BLaER1 (cell line): ENCODE measurements around the gene TRIM24.
"Not testable (repeated sequence)": the region's sequence is repeated elsewhere in the genome, so short reads cannot be mapped to it uniquely, and the experiment has no call there.

ENCODE experiments used
- H3K27ac ChIP-seq: shearing (Covaris generic); formaldehyde crosslinking; 2 replicates; pipeline ENCODE4 v1.8.1; 2022
- H3K27me3 ChIP-seq: shearing (Covaris generic); formaldehyde crosslinking; 2 replicates; pipeline ENCODE4 v1.8.1; 2022
- H3K36me3 ChIP-seq: shearing (Covaris generic); formaldehyde crosslinking; 2 replicates; pipeline ENCODE4 v1.8.1; 2022
- H3K4me1 ChIP-seq: shearing (Covaris generic); formaldehyde crosslinking; 2 replicates; pipeline ENCODE4 v1.8.1; 2022
- H3K4me2 ChIP-seq: shearing (Covaris generic); formaldehyde crosslinking; 2 replicates; pipeline ENCODE4 v1.8.1; 2022
- H3K4me3 ChIP-seq: shearing (Covaris generic); formaldehyde crosslinking; 2 replicates; pipeline ENCODE4 v1.8.1; 2022
- H3K9ac ChIP-seq: shearing (Covaris generic); formaldehyde crosslinking; 2 replicates; pipeline ENCODE4 v1.8.1; 2022
- H3K9me3 ChIP-seq: shearing (Covaris generic); formaldehyde crosslinking; 2 replicates; pipeline ENCODE4 v1.8.1; 2022
- H4K20me1 ChIP-seq: shearing (Covaris generic); formaldehyde crosslinking; 2 replicates; pipeline ENCODE4 v1.8.1; 2022
- Cebpa-rat ChIP-seq: shearing (Covaris generic); IDR thresholded peaks from 2 replicates; pipeline ENCODE4 v1.8.1; 2022

TRIM24 gene

DNA sequence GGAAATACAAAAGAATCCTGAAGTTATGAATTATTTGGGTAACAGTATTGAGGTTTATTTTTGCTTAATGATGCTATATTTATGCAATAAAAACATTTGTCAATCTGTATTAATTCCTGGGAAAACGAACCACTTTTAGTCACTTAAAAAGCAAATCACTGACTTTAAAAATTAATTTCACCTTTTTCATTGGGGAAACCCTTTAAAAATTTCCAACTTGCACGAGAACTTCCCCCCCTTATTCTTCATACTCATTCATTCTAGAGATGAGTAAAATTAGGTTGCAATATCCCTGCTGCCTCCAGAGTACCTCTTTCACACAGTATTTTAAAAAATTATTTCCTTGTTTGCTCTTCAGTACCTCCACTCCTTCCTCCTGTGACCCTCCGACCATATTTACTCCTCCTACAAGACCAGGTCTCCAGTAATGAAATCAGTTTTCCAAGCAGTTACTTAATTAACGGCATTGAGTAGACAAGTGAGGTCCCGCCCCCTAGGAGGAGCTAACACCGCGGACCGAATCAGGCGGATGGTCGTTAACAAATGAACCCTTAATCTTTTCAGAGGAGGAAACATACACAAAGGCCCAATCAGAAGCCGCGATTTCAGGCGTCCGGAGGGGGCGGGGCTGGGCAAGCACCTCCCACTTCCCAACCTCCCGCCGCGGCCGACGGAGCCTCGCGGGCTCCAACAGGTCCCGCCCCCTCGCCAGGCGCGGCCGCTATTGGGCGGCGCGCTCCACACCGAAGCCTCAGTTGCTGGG, 465 bp upstream of the TRIM24 start:
- peaks cover 28% of the 10 kb centered on the region for H3K9me3 ChIP-seq
- no peaks in the 10 kb centered on the region for H3K27me3 ChIP-seq
- H3K36me3 ChIP-seq, result peaks cover 17% of the 10 kb centered on the region
- peak overlapping the region; percentile 63 for H3K4me3 ChIP-seq
- H3K9ac ChIP-seq, result no peak overlapping the region
- peaks cover 18% of the 10 kb centered on the region for H4K20me1 ChIP-seq
- H3K4me1 ChIP-seq, result peaks cover 16% of the 10 kb centered on the region; the same call in 1 of the 2 replicates
- TF ChIP-seq Cebpa-rat, result no peak
- H3K27ac ChIP-seq, result no peak overlapping the region
- H3K4me2 ChIP-seq, result peak overlapping the region; percentile 72

DNA sequence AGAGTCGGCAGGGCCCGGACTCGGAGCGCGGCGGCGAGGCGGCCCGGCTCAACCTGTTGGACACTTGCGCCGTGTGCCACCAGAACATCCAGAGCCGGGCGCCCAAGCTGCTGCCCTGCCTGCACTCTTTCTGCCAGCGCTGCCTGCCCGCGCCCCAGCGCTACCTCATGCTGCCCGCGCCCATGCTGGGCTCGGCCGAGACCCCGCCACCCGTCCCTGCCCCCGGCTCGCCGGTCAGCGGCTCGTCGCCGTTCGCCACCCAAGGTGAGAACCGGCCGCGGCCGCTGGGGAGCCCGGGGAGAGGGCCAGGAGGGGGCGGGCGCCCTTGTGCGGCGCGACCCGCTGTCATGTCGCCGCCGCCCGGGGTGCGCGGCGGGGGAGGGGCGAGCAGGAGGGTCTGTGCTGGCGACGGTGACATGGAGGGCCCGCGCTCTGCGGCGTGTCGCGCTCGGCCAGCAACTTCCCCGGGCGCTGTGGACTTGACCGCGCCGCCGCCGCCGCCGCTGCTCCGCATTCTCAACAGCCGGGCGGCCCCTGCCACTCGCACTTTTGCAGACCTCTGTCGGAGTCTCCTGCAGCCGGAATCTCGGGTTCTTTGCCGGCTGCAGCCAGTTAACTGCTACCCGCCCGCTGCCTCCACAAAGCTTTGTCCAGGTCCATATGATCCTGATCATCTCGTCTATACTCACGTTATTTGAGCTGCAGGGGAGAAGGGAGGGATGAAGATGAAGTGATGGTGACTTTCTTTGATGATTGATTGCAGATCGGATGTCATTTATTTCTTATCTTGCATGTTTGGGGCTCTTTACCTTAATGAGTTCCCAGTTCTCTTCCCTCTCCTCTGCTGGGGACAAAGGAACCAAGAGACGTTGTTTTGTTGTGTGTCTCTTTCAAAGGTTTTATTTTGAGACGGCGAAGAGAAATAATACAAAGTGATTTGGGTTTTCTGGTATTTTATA, 869 bp downstream of the TRIM24 start:
- H3K4me2 ChIP-seq, result peak overlapping the region; percentile 90
- no peak for TF ChIP-seq Cebpa-rat
- peak overlapping the region; percentile 98 for H3K9ac ChIP-seq
- peaks cover 16% of the 10 kb centered on the region; the same call in 1 of the 2 replicates for H3K4me1 ChIP-seq
- H3K36me3 ChIP-seq, result peaks cover 25% of the 10 kb centered on the region
- peak overlapping the region; percentile 99 for H3K4me3 ChIP-seq
- H4K20me1 ChIP-seq, result peaks cover 18% of the 10 kb centered on the region
- H3K27me3 ChIP-seq, result no peaks in the 10 kb centered on the region
- peak overlapping the region; percentile 98 for H3K27ac ChIP-seq
- peaks cover 33% of the 10 kb centered on the region for H3K9me3 ChIP-seq

DNA sequence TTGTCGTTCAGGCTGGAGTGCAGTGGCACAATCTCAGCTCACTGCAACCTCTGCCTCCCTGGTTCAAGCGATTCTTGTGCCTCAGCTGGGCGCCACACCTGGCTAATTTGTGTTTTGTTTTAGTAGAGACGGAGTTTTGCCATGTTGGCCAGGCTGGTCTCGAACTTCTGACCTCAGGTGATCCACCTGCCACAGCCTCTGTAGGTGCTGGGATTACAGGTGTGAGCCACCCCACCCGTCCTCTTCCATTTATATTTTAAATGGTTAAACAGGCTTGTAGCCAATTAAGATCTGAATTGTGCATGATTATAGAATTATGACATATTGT, 3.2 kb downstream of the TRIM24 start:
- H3K4me1 ChIP-seq, result peaks cover 16% of the 10 kb centered on the region; the same call in 1 of the 2 replicates

DNA sequence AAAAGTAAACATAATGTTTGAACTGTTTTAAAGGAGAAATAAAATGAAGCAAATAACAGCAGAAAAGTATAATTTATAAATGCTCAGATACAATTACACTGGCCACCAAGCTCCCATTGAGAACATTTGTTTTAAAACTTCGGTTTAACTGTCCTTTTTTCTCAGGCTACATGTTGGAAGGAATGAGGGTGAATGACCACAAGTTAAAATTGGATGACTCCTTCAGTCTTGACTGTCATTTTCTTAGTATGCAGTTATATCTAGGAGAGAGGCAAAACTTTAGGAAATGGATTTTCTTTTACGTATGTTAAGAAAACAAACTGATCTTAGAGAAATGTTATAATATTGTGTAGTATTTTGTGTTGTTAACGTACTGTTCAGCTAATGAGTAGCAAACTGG, 5.0 kb downstream of the TRIM24 start:
- no peaks in the 10 kb centered on the region for H3K27me3 ChIP-seq
- H3K9me3 ChIP-seq, result peaks cover 60% of the 10 kb centered on the region
- peaks cover 49% of the 10 kb centered on the region for H4K20me1 ChIP-seq
- H3K4me2 ChIP-seq, result no peak overlapping the region
- no peak overlapping the region for H3K9ac ChIP-seq
- no peak for TF ChIP-seq Cebpa-rat
- no peak overlapping the region for H3K4me3 ChIP-seq
- H3K4me1 ChIP-seq, result peaks cover 16% of the 10 kb centered on the region; the same call in 1 of the 2 replicates
- peaks cover 56% of the 10 kb centered on the region for H3K36me3 ChIP-seq
- no peak overlapping the region for H3K27ac ChIP-seq

More for the DNA sequence above, 3.2 kb downstream of the TRIM24 start:
- 0 out of 2 replicates have a peak overlapping the region, but pooled peaks have one; percentile 90 for H3K4me2 ChIP-seq
- H3K27me3 ChIP-seq, H3K27ac ChIP-seq, H3K9ac ChIP-seq: not testable (repeated sequence)
- peaks cover 31% of the 10 kb centered on the region for H4K20me1 ChIP-seq
- H3K36me3 ChIP-seq, result peaks cover 38% of the 10 kb centered on the region
- peaks cover 48% of the 10 kb centered on the region for H3K9me3 ChIP-seq
- peak overlapping the region; percentile 99; the same call in 1 of the 2 replicates for H3K4me3 ChIP-seq

DNA sequence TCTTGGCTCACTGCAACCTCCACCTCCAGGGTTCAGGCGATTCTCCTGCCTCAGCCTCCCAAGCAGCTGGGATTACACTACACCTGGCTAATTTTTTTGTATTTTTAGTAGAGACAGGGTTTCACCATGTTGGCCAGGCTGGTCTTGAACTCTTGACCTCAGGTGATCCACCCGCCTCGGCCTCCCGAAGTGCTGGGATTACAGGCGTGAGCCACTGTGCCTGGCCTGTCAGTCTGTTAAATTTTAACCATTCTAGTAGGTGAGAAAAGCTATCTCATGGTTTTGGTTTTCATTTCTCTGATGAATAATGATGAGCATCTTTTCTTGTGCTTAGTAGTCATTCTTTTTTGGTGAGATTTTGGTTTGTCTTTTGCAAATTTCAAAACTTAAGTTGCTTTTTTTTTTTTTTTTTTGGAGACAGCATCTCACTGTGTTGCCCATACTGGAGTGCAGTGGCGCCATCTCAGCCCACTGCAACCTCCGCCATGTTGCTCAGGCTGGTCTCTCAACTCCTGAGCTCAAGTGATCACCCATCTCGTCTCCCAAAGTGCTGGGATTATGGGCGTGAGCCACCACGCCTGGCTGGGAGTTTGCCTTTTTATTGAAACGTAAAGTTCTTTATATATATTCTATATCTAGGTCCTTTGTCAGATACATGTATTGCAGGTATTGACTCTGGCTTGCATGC, 6.2 kb downstream of the TRIM24 start:
- H3K4me2 ChIP-seq, result not testable (repeated sequence)
- Histone ChIP-seq H3K36me3 (peaks cover 63% of the 10 kb centered on the region), H3K4me1 (peaks cover 16% of the 10 kb centered on the region; the same call in 1 of the 2 replicates)

DNA sequence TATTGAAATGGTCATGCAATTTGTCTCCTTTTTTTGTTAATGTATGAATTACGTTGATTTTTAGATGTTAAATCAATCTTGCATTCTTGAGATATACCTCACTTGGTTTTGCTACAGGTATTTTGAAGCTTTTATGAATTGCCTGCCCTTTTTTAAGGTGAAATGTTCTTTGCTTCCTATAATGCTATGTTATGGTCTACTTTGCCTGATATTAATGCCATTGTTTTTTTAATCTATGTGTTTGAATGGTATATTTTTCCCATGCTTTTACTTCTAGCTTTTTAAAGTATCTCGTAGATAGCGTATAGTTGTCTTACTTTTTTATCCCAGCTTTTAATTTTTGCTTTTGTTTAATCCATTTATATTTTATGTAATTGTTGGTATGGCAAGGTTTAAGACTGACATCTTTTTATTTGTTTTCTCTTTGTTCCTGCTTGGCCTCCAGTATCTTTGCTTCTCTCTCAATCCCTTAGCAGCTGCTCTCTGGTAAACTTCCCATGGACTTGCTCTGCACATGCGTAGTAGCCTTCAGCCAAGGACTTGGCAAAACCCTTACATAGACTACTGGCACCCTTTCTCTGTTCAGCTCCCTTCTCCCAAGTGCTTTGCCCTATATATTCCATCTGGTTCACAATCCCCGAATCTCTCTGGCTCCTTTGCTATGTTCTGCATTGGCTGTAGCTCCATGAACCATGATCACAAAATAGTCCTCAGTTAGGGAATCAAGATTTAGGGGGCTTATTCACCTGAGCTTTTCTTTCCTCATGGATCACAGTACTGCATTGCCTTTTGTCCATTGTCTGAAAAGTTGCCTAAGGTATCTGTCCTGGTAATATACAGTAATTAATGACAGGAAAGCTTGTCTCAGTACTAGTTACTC, 8.4 kb downstream of the TRIM24 start:
- Histone ChIP-seq H3K9ac (no peak overlapping the region), H3K9me3 (peaks cover 69% of the 10 kb centered on the region), H4K20me1 (peaks cover 62% of the 10 kb centered on the region), H3K36me3 (peaks cover 67% of the 10 kb centered on the region), H3K4me3 (no peak overlapping the region), H3K4me2 (no peak overlapping the region), H3K27ac (no peak overlapping the region), H3K4me1 (peaks cover 3% of the 10 kb centered on the region; the same call in 1 of the 2 replicates), H3K27me3 (no peaks in the 10 kb centered on the region)
- no peak for TF ChIP-seq Cebpa-rat

More for the DNA sequence above, 6.2 kb downstream of the TRIM24 start:
- H3K4me3 ChIP-seq, H3K27me3 ChIP-seq, H3K27ac ChIP-seq, H3K9ac ChIP-seq: not testable (repeated sequence)
- Histone ChIP-seq H3K9me3 (peaks cover 64% of the 10 kb centered on the region), H4K20me1 (peaks cover 50% of the 10 kb centered on the region)

DNA sequence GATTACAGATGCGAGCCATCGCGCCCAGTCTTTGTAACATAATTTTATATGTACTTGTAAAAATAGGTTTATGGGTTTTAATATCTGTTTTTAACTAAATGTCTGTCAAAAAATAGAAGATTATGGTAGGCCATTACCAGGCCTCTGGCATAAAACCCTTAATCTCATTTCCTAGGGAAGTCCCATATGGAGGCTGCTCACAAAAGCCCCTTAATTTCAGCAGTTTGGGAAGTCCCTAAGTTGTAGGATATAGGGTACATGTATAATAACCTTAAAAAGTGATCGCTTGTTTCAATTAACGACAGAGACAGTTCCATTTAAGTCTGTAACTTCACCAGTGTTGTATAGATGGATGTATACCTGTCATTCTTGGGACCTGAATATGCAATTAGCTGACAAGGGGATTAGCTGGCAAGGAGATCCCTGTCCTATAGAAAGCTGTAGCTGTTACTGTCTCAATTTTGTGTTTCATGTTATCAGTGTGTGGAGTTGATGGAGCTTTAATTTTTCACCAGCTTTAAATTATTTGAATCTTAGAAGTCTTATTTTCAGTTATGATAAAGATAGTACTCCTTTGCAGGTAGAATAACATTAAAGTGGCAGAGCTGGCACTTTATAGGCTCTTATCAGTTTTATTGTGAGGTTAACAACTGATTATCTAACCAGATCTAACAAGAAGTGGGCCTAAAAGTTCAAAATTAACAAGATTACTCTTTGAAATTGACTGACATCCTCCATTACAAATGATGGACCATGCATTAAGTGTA, 10.5 kb downstream of the TRIM24 start:
- Histone ChIP-seq H3K4me3 (no peak overlapping the region), H3K4me2 (no peak overlapping the region), H3K9ac (no peak overlapping the region), H3K9me3 (peaks cover 62% of the 10 kb centered on the region), H3K36me3 (peaks cover 55% of the 10 kb centered on the region), H3K27ac (no peak overlapping the region), H4K20me1 (peaks cover 83% of the 10 kb centered on the region), H3K27me3 (no peaks in the 10 kb centered on the region), H3K4me1 (peaks cover 8% of the 10 kb centered on the region; the same call in 1 of the 2 replicates)
- no peak for TF ChIP-seq Cebpa-rat
